Measurements from ENCODE around the gene CGB1.
"Not testable (repeated sequence)": the region's sequence is repeated elsewhere in the genome, so short reads cannot be mapped to it uniquely, and the experiment has no call there.

Gene CGB1

GRCh38 chr19:49019242-49019932 is 17.3 kb downstream of the CGB1 start:
- Histone ChIP-seq H3F3A (ENCODE audit: insufficient read depth, low read length) (no peaks in the 10 kb centered on the region), H3K4me2 (ENCODE audit: low read depth, low read length) (peak overlapping the region; percentile 94; the same call in 1 of the 2 replicates), H3K27ac (ENCODE audit: low read length) (no peak overlapping the region), H3K9me2 (replicated peaks; ENCODE audit: insufficient read depth, low read length) (no peaks in the 10 kb centered on the region), H4K20me1 (ENCODE audit: insufficient read depth, low read length) (no peaks in the 10 kb centered on the region), H2AFZ (ENCODE audit: low read length) (no peak overlapping the region), H3K9ac (ENCODE audit: low read length) (no peak overlapping the region), H3K4me3 (ENCODE audit: low read length) (no peak overlapping the region), H3K36me3 (replicated peaks; ENCODE audit: insufficient read depth, low read length) (no peaks in the 10 kb centered on the region), H3K4me1 (ENCODE audit: low read length) (no peaks in the 10 kb centered on the region), H3K9me3 (replicated peaks; ENCODE audit: insufficient read depth, low read length) (no peaks in the 10 kb centered on the region), H3K79me2 (ENCODE audit: low read length) (no peaks in the 10 kb centered on the region), H3K27me3 (replicated peaks; ENCODE audit: insufficient read depth, low read length) (peaks cover 34% of the 10 kb centered on the region)
- no peak for TF ChIP-seq EZH2 (optimal IDR thresholded peaks at IDR 0.05; ENCODE audit: low read depth, low read length)
- no peak for TF ChIP-seq EZH2phosphoT487 (IDR thresholded peaks at IDR 0.05; ENCODE audit: low read length)
- TF ChIP-seq, protein P1, sequence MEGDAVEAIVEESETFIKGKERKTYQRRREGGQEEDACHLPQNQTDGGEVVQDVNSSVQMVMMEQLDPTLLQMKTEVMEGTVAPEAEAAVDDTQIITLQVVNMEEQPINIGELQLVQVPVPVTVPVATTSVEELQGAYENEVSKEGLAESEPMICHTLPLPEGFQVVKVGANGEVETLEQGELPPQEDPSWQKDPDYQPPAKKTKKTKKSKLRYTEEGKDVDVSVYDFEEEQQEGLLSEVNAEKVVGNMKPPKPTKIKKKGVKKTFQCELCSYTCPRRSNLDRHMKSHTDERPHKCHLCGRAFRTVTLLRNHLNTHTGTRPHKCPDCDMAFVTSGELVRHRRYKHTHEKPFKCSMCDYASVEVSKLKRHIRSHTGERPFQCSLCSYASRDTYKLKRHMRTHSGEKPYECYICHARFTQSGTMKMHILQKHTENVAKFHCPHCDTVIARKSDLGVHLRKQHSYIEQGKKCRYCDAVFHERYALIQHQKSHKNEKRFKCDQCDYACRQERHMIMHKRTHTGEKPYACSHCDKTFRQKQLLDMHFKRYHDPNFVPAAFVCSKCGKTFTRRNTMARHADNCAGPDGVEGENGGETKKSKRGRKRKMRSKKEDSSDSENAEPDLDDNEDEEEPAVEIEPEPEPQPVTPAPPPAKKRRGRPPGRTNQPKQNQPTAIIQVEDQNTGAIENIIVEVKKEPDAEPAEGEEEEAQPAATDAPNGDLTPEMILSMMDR (IDR thresholded peaks at IDR 0.05; ENCODE audit: low read length) = peak; percentile 13; the same call in 1 of the 2 replicates
- DNase-seq = no peak

GRCh38 chr19:49018388-49019241 is 18.1 kb downstream of the CGB1 start:
- Histone ChIP-seq H2AFZ (ENCODE audit: low read length) (0 out of 2 replicates have a peak overlapping the region, but pooled peaks have one; percentile 20), H3K27me3 (replicated peaks; ENCODE audit: insufficient read depth, low read length) (peaks cover 34% of the 10 kb centered on the region), H3K9ac (ENCODE audit: low read length) (peak overlapping the region; percentile 25; the same call in 1 of the 2 replicates), H3K4me2 (ENCODE audit: low read depth, low read length) (peak overlapping the region; percentile 94), H3K4me3 (ENCODE audit: low read length) (peak overlapping the region; percentile 56)
- not testable (repeated sequence) for H3K9me3 ChIP-seq (replicated peaks; ENCODE audit: insufficient read depth, low read length); H3F3A ChIP-seq (ENCODE audit: insufficient read depth, low read length); H3K9me2 ChIP-seq (replicated peaks; ENCODE audit: insufficient read depth, low read length); H3K27ac ChIP-seq (ENCODE audit: low read length); H3K4me1 ChIP-seq (ENCODE audit: low read length); H4K20me1 ChIP-seq (ENCODE audit: insufficient read depth, low read length); DNase-seq; H3K79me2 ChIP-seq (ENCODE audit: low read length); H3K36me3 ChIP-seq (replicated peaks; ENCODE audit: insufficient read depth, low read length)

DNA sequence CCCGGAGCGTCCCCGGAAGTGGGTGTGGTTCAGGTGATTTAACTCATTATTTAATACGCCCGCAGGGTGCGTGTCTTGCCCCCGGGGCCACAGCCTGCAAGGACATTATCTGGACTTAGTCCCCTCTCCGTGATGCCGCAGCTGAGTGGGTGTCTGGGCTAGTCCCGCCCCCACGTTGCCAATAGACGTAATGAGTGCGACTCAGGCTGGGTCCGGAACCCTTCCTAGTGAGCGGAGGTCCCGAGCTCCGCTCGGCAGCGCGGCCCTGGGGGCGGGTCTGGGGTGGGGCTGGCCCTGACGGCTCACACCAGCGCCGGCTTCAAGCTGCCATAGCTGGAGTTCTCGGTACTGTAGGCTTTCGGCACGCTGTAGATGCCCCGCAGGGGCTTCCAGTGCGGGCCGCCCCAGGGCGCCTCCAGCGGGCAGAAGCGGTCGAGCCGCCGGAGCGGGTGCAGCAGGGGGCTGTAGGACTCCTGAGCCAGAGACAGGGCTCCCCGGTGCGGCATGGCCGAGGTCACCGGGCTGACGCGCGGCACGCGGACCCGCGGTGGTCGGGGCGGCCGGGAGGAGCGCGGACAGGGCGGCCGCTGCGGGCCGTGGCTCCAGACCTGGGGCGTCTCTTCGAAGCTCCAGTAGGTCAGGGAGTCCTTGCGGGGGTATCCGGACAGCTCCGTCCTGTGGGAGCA is 18.9 kb downstream of the CGB1 start:
- H3K9ac ChIP-seq (ENCODE audit: low read length) = no peak overlapping the region; the same call in 1 of the 2 replicates
- DNase-seq = peak; percentile 54
- no peak overlapping the region for H3K27ac ChIP-seq (ENCODE audit: low read length)

More for the DNA sequence above, 18.9 kb downstream of the CGB1 start:
- TF ChIP-seq, protein P1 (IDR thresholded peaks at IDR 0.05; ENCODE audit: low read length) = peak; percentile 56
- TF ChIP-seq EZH2phosphoT487 (IDR thresholded peaks at IDR 0.05; ENCODE audit: low read length) = no peak
- H3K9me2 ChIP-seq (replicated peaks; ENCODE audit: insufficient read depth, low read length) = no peaks in the 10 kb centered on the region
- H3K79me2 ChIP-seq (ENCODE audit: low read length) = no peaks in the 10 kb centered on the region
- peak overlapping the region; percentile 56 for H3K4me3 ChIP-seq (ENCODE audit: low read length)
- H3K9me3 ChIP-seq (replicated peaks; ENCODE audit: insufficient read depth, low read length) = no peaks in the 10 kb centered on the region
- H3K27me3 ChIP-seq (replicated peaks; ENCODE audit: insufficient read depth, low read length) = peaks cover 34% of the 10 kb centered on the region
- peak overlapping the region; percentile 94 for H3K4me2 ChIP-seq (ENCODE audit: low read depth, low read length)
- H3F3A ChIP-seq (ENCODE audit: insufficient read depth, low read length) = no peaks in the 10 kb centered on the region
- no peaks in the 10 kb centered on the region for H4K20me1 ChIP-seq (ENCODE audit: insufficient read depth, low read length)
- no peaks in the 10 kb centered on the region for H3K36me3 ChIP-seq (replicated peaks; ENCODE audit: insufficient read depth, low read length)
- H2AFZ ChIP-seq (ENCODE audit: low read length) = 0 out of 2 replicates have a peak overlapping the region, but pooled peaks have one; percentile 11
- no peaks in the 10 kb centered on the region for H3K4me1 ChIP-seq (ENCODE audit: low read length)
